Endothelial cell of umbilical vein (primary cell): Measurements from ENCODE around the gene LMBRD1.

Experiments
- EZH2 ChIP-seq: IDR thresholded peaks from 2 replicates; pipeline ENCODE4 v1.6.1; 2012; ENCODE audit warnings: borderline replicate concordance, low read depth, mild to moderate bottlenecking, moderate library complexity, low read length, inconsistent platforms; ENCODE audit not compliant: severe bottlenecking
- FOS ChIP-seq: IDR thresholded peaks from 2 replicates; pipeline ENCODE4 v1.6.1; 2011; ENCODE audit warnings: mild to moderate bottlenecking, low read length, moderate library complexity, borderline replicate concordance; ENCODE audit not compliant: insufficient read depth
- POLR2A ChIP-seq: IDR thresholded peaks from 2 replicates; pipeline ENCODE4 v1.6.1; 2012; ENCODE audit warnings: low read depth, mild to moderate bottlenecking, control low read depth, low read length
- POLR2AphosphoS5 ChIP-seq: IDR thresholded peaks from 2 replicates; pipeline ENCODE4 v1.6.1; 2012; ENCODE audit warnings: low read depth, mild to moderate bottlenecking, control low read depth, low read length, moderate library complexity; ENCODE audit not compliant: insufficient read depth
- TF ChIP-seq, protein P1 (sequence below), 2 donors: IDR thresholded peaks; 1 replicate in 1 of 2; 2 replicates in 1 of 2; pipeline ENCODE4 v1.5.1; 2011; ENCODE audit warnings: low read length in 2 of 2, mild to moderate bottlenecking in 2 of 2, moderate library complexity in 2 of 2, control low read depth in 1 of 2, inconsistent platforms in 1 of 2, low read depth in 1 of 2; ENCODE audit not compliant: insufficient read depth in 1 of 2; ENCODE audit errors: extremely low read depth in 1 of 2
- TF ChIP-seq, protein P2 (sequence below): IDR thresholded peaks from 2 replicates; pipeline ENCODE4 v1.6.1; 2011; ENCODE audit not compliant: insufficient read depth, insufficient read length

DNA sequence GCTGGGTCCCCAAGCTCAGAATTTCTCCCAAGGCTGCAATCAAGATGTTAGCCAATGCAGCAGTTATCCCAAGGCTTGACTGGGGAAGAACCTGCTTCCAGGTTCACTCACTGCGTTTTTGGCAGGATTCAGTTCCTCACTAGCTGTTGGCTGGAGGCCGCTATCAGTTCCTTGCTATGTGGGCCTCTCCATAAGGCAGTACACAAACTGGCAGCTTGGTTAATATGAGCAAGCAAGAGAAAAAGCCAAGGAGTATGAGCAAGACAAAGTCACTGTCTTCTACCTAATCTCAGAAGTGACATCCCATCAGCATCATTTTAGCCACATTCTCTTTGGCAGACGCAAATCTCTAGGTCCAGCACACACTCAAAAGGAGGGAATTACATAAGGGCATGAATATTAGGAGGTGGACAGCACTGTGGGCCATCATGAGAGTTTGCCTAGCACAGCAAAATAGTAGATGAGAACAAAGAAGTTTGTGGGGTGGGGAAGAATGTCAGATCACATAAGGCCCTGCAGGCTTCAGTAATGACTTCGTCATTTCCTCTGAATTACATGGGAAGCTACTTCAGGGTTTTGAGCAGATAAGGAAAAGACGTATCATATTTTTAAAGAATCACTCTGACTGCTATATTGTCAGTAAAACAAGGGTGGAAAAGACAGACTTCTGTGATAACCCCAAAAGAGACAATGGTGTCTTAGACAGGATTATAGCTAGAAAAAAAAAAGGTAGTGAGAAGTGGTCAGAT is 25.5 kb downstream of the LMBRD1 start:
- TF ChIP-seq, protein P1, sequence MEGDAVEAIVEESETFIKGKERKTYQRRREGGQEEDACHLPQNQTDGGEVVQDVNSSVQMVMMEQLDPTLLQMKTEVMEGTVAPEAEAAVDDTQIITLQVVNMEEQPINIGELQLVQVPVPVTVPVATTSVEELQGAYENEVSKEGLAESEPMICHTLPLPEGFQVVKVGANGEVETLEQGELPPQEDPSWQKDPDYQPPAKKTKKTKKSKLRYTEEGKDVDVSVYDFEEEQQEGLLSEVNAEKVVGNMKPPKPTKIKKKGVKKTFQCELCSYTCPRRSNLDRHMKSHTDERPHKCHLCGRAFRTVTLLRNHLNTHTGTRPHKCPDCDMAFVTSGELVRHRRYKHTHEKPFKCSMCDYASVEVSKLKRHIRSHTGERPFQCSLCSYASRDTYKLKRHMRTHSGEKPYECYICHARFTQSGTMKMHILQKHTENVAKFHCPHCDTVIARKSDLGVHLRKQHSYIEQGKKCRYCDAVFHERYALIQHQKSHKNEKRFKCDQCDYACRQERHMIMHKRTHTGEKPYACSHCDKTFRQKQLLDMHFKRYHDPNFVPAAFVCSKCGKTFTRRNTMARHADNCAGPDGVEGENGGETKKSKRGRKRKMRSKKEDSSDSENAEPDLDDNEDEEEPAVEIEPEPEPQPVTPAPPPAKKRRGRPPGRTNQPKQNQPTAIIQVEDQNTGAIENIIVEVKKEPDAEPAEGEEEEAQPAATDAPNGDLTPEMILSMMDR (IDR thresholded peaks at IDR 0.05; ENCODE audit: extremely low read depth in 1 of 2, insufficient read depth in 1 of 2, low read depth in 1 of 2, low read length in 2 of 2) = no peak
- TF ChIP-seq, protein P2, sequence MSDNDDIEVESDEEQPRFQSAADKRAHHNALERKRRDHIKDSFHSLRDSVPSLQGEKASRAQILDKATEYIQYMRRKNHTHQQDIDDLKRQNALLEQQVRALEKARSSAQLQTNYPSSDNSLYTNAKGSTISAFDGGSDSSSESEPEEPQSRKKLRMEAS = no peak
- TF ChIP-seq POLR2AphosphoS5 = no peak
- no peak for TF ChIP-seq POLR2A
- TF ChIP-seq EZH2 = no peak
- no peak for TF ChIP-seq FOS
